ENCODE measurements around the gene MCF2L. TPM values are rescaled to one million over a fixed set of nuclear protein-coding genes. Genes with fewer than 3 reads are reported as not detected.

MCF2L gene
- total and polyA plus RNA-seq, 5 donors from 2014 or later = 0.34 to 22.2 (median 1.3) TPM

DNA sequence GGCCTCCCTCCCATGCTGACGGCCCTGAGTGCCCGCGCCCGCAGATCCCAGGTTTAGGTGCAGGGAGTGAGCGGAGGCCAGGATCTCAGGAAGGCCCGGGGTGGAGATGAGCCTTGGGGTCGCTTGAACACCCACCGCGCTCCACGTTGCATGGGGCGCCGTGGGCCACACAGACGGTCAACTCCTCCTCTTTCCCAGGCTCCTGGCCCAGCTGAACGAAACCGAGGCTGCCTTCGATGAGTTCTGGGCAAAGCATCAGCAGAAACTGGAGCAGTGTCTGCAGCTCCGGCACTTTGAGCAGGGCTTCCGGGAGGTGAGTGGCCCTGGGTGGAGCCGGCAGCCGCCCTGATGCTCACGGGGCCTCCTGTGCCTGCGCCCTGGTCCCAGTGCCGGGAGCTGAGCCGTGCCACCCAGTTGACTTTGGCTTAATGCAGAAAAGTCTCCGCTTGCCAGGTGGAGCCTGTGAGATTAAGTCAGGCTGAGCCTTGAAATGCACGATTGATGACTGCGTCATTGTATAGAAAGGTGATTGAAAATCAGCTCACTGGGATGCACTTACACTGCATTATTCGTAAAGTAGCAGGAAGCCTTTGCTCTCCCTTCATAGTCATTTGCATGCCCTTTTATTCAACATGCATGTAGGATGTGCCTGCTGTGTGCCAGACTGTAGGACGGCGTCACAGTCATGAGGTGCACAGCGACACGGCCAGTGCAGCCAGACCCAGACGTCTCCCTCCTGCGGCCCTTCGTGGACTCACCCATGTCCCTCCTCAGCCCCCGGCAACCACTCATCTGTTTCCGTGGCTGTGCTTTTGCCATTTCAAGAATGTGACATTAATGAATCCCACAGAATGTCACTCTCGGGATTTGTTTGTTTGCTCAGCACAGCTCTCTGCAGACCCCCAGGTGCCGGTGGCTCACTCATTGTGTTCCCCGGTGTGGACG is 101.1 kb downstream of the MCF2L start:
- Mint-ChIP-seq H3K4me3 (peak overlapping the region in 1 of 4 donors; percentile 21), H3K4me1 (peaks cover 0 to 5% (median 0%) of the 10 kb centered on the region in 4 donors), H3K9me3 (peaks cover 0 to 11% (median 1%) of the 10 kb centered on the region in 7 donors), H3K27me3 (no peaks in the 10 kb centered on the region), H3K27ac (no peak overlapping the region), H3K36me3 (peaks cover 33% of the 10 kb centered on the region)
- H3K27ac ChIP-seq (ENCODE audit: insufficient read depth, low read length, poor library complexity, severe bottlenecking) = no peak overlapping the region
- no peak for DNase-seq
- H3K9me3 ChIP-seq (ENCODE audit: control insufficient read depth in 2 of 2, low read length in 2 of 2) = no peaks in the 10 kb centered on the region
- H3K36me3 ChIP-seq (ENCODE audit: control insufficient read depth, insufficient read depth, low read length) = no peaks in the 10 kb centered on the region
- H3K4me3 ChIP-seq (ENCODE audit: low read depth, low read length) = no peak overlapping the region
- H3K27me3 ChIP-seq (ENCODE audit: control insufficient read depth, insufficient read depth, low read length) = no peaks in the 10 kb centered on the region
- H3K4me1 ChIP-seq (ENCODE audit: control insufficient read depth, insufficient read depth, low read length, poor library complexity, severe bottlenecking) = no peaks in the 10 kb centered on the region
- ATAC-seq (ENCODE audit: low read depth in 2 of 2) = no peak

DNA sequence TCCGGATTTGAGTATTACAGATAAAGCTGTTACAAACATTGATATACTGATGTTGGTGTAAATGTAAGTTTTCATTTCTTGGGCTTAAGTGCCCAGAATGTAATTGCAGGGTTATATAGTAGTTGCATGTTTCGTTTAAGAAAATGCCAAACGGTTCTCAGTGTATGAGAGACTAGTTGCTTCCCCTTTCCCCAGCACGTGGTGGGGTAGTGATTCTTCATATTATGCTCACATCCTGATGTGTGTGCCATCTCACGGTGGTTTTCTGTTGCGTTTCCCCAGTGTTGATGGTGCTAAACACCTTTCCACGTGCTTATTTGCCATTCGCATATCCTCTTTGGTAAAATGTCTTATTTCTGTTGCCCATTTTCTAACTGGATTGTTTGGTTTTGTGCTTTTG is 101.8 kb downstream of the MCF2L start:
- H3K27me3 Mint-ChIP-seq = no peaks in the 10 kb centered on the region
- H3K4me1 Mint-ChIP-seq = peaks cover 0 to 5% (median 0%) of the 10 kb centered on the region in 4 donors
- no peak overlapping the region for H3K4me3 ChIP-seq (ENCODE audit: low read depth, low read length)
- H3K36me3 Mint-ChIP-seq = peaks cover 33% of the 10 kb centered on the region
- peaks cover 0 to 11% (median 2%) of the 10 kb centered on the region in 7 donors for H3K9me3 Mint-ChIP-seq
- no peak overlapping the region for H3K27ac Mint-ChIP-seq
- DNase-seq (no peak), ATAC-seq (ENCODE audit: low read depth in 2 of 2) (no peak)
- H3K4me1 ChIP-seq (ENCODE audit: control insufficient read depth, insufficient read depth, low read length, poor library complexity, severe bottlenecking) = no peaks in the 10 kb centered on the region
- H3K9me3 ChIP-seq (ENCODE audit: control insufficient read depth in 2 of 2, low read length in 2 of 2) = no peaks in the 10 kb centered on the region
- H3K27me3 ChIP-seq (ENCODE audit: control insufficient read depth, insufficient read depth, low read length) = no peaks in the 10 kb centered on the region
- H3K36me3 ChIP-seq (ENCODE audit: control insufficient read depth, insufficient read depth, low read length) = no peaks in the 10 kb centered on the region
- no peak overlapping the region for H3K27ac ChIP-seq (ENCODE audit: insufficient read depth, low read length, poor library complexity, severe bottlenecking)
- H3K4me3 Mint-ChIP-seq = no peak overlapping the region

DNA sequence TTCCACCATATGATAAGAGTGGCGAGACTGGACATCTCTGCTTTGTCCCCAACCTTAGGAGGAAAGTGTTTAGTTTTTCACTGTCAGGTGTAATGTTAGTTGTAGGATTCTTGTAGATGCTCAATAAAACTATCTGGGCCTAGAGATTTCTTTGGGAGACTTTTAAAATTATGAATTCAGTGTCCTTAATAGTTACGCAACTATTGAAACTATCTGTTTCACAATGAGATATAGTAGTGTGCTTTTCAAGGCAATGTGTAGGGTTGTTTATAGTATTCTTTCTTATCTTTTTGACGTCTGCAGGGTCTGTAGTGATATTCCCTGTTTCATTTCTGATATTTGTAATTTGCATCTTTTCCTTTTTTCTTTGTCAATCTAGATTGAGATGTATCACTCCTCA is 103.4 kb downstream of the MCF2L start:
- H3K9me3 ChIP-seq (ENCODE audit: control insufficient read depth in 2 of 2, low read length in 2 of 2) = no peaks in the 10 kb centered on the region
- Mint-ChIP-seq H3K4me1 (peaks cover 0 to 5% (median 0%) of the 10 kb centered on the region in 4 donors), H3K36me3 (peaks cover 33% of the 10 kb centered on the region), H3K9me3 (peaks cover 0 to 11% (median 2%) of the 10 kb centered on the region in 7 donors), H3K4me3 (no peak overlapping the region), H3K27me3 (no peaks in the 10 kb centered on the region), H3K27ac (no peak overlapping the region)
- no peaks in the 10 kb centered on the region for H3K36me3 ChIP-seq (ENCODE audit: control insufficient read depth, insufficient read depth, low read length)
- no peak overlapping the region for H3K4me3 ChIP-seq (ENCODE audit: low read depth, low read length)
- no peaks in the 10 kb centered on the region for H3K27me3 ChIP-seq (ENCODE audit: control insufficient read depth, insufficient read depth, low read length)
- no peaks in the 10 kb centered on the region for H3K4me1 ChIP-seq (ENCODE audit: control insufficient read depth, insufficient read depth, low read length, poor library complexity, severe bottlenecking)
- no peak for ATAC-seq (ENCODE audit: low read depth in 2 of 2)
- H3K27ac ChIP-seq (ENCODE audit: insufficient read depth, low read length, poor library complexity, severe bottlenecking) = no peak overlapping the region
- no peak for DNase-seq

DNA sequence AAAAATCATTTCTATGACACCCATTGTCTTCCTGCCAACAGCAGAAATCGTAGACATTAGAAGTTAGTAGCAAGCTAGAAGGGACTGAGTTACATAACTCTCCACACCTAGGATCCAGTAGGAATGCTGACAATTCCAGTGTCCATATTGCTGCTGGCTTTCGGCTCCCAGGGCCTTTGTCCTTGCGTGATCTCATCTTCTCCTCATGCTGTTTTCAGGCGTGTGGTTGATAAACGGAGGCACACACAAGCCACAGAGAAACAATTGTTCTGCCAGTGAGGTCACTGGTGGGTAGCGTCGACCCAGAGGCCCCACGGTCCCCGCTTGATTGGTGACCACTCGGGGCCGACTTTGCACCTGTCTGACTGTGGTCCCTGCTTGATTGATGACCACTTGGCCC is 104.9 kb downstream of the MCF2L start:
- no peak overlapping the region for H3K4me3 Mint-ChIP-seq
- no peak for ATAC-seq (ENCODE audit: low read depth in 2 of 2)
- H3K27ac ChIP-seq (ENCODE audit: insufficient read depth, low read length, poor library complexity, severe bottlenecking) = no peak overlapping the region
- peaks cover 36% of the 10 kb centered on the region for H3K36me3 Mint-ChIP-seq
- DNase-seq = no peak
- H3K9me3 ChIP-seq (ENCODE audit: control insufficient read depth in 2 of 2, low read length in 2 of 2) = no peaks in the 10 kb centered on the region
- H3K4me1 Mint-ChIP-seq = peaks cover 0 to 5% (median 0%) of the 10 kb centered on the region in 4 donors
- H3K27ac Mint-ChIP-seq = no peak overlapping the region
- H3K4me1 ChIP-seq (ENCODE audit: control insufficient read depth, insufficient read depth, low read length, poor library complexity, severe bottlenecking) = no peaks in the 10 kb centered on the region
- no peaks in the 10 kb centered on the region for H3K27me3 ChIP-seq (ENCODE audit: control insufficient read depth, insufficient read depth, low read length)
- H3K36me3 ChIP-seq (ENCODE audit: control insufficient read depth, insufficient read depth, low read length) = no peaks in the 10 kb centered on the region
- no peak overlapping the region for H3K4me3 ChIP-seq (ENCODE audit: low read depth, low read length)
- H3K27me3 Mint-ChIP-seq = no peaks in the 10 kb centered on the region
- H3K9me3 Mint-ChIP-seq = peaks cover 0 to 11% (median 2%) of the 10 kb centered on the region in 7 donors

DNA sequence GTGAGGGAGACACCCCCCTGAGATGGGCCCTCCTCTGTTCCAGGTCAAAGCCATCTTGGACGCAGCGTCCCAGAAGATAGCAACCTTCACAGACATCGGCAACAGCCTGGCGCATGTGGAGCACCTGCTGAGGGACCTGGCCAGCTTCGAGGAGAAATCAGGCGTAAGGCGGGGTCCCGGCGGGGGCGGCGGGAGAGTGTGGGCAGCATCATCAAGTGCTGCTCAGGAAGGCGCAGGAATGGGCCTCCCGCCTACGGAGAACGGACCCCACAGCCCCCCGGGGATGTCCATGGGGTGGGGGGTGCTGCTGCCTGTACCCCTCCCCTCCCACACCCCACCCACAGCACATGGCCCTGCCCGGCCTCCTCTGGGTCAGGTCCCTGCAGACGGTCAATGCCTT is 105.4 kb downstream of the MCF2L start:
- Histone ChIP-seq H3K9me3 (ENCODE audit: control insufficient read depth in 2 of 2, low read length in 2 of 2) (no peaks in the 10 kb centered on the region), H3K27me3 (ENCODE audit: control insufficient read depth, insufficient read depth, low read length) (no peaks in the 10 kb centered on the region), H3K36me3 (ENCODE audit: control insufficient read depth, insufficient read depth, low read length) (no peaks in the 10 kb centered on the region), H3K27ac (ENCODE audit: insufficient read depth, low read length, poor library complexity, severe bottlenecking) (no peak overlapping the region), H3K4me3 (ENCODE audit: low read depth, low read length) (no peak overlapping the region), H3K4me1 (ENCODE audit: control insufficient read depth, insufficient read depth, low read length, poor library complexity, severe bottlenecking) (no peaks in the 10 kb centered on the region)
- Mint-ChIP-seq H3K4me3 (no peak overlapping the region), H3K36me3 (peaks cover 36% of the 10 kb centered on the region), H3K9me3 (peaks cover 0 to 11% (median 2%) of the 10 kb centered on the region in 7 donors), H3K4me1 (peaks cover 0 to 5% (median 0%) of the 10 kb centered on the region in 4 donors), H3K27ac (no peak overlapping the region), H3K27me3 (no peaks in the 10 kb centered on the region)
- DNase-seq (no peak), ATAC-seq (ENCODE audit: low read depth in 2 of 2) (no peak)

DNA sequence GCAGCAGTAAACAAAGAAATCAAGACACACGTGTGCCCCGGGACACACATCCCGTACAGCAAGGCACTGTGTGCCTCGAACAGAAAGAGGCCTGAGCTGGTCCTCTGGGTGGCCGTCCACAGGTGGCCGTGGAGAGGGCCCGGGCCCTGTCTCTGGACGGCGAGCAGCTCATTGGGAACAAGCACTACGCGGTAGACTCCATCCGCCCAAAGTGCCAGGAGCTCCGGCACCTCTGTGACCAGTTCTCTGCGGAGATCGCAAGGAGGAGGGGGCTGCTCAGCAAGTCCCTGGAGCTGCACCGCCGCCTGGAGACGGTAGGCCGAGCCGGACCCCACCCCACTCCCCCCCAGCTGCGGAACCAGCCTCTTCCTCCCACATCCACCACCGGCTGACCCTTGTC is 105.9 kb downstream of the MCF2L start:
- Histone ChIP-seq H3K27me3 (ENCODE audit: control insufficient read depth, insufficient read depth, low read length) (no peaks in the 10 kb centered on the region), H3K4me1 (ENCODE audit: control insufficient read depth, insufficient read depth, low read length, poor library complexity, severe bottlenecking) (no peaks in the 10 kb centered on the region), H3K27ac (ENCODE audit: insufficient read depth, low read length, poor library complexity, severe bottlenecking) (no peak overlapping the region), H3K36me3 (ENCODE audit: control insufficient read depth, insufficient read depth, low read length) (no peaks in the 10 kb centered on the region), H3K4me3 (ENCODE audit: low read depth, low read length) (no peak overlapping the region), H3K9me3 (ENCODE audit: control insufficient read depth in 2 of 2, low read length in 2 of 2) (no peaks in the 10 kb centered on the region)
- ATAC-seq (ENCODE audit: low read depth in 2 of 2) = no peak
- Mint-ChIP-seq H3K27ac (no peak overlapping the region), H3K4me3 (no peak overlapping the region), H3K36me3 (peaks cover 36% of the 10 kb centered on the region), H3K9me3 (peaks cover 0 to 11% (median 2%) of the 10 kb centered on the region in 7 donors), H3K27me3 (no peaks in the 10 kb centered on the region), H3K4me1 (peaks cover 0 to 5% (median 0%) of the 10 kb centered on the region in 4 donors)
- DNase-seq = no peak

DNA sequence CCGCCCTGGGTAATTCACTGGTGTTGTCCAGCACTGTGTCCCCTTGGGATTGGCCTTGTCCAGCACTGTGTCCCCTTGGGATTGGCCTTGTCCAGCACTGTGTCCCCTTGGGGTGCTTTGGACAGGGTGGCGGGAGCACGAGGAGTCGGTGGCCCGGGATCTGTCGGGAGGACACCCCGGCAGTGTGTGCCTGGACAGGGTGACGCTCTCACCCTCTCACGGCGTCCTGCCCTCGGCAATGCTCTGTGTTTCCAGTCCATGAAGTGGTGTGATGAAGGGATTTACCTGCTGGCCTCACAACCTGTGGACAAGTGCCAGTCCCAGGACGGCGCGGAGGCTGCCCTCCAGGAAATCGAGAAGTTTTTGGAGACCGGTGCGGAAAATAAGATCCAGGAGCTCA is 106.7 kb downstream of the MCF2L start:
- no peak for ATAC-seq (ENCODE audit: low read depth in 2 of 2)
- H3K9me3 Mint-ChIP-seq = peaks cover 0 to 11% (median 2%) of the 10 kb centered on the region in 7 donors
- Histone ChIP-seq H3K9me3 (ENCODE audit: control insufficient read depth in 2 of 2, low read length in 2 of 2) (no peaks in the 10 kb centered on the region), H3K27ac (ENCODE audit: insufficient read depth, low read length, poor library complexity, severe bottlenecking) (no peak overlapping the region), H3K4me3 (ENCODE audit: low read depth, low read length) (no peak overlapping the region), H3K4me1 (ENCODE audit: control insufficient read depth, insufficient read depth, low read length, poor library complexity, severe bottlenecking) (no peaks in the 10 kb centered on the region), H3K36me3 (ENCODE audit: control insufficient read depth, insufficient read depth, low read length) (no peaks in the 10 kb centered on the region), H3K27me3 (ENCODE audit: control insufficient read depth, insufficient read depth, low read length) (no peaks in the 10 kb centered on the region)
- H3K27me3 Mint-ChIP-seq = no peaks in the 10 kb centered on the region
- H3K4me3 Mint-ChIP-seq = no peak overlapping the region
- no peak overlapping the region for H3K27ac Mint-ChIP-seq
- H3K36me3 Mint-ChIP-seq = peaks cover 31% of the 10 kb centered on the region
- no peak for DNase-seq
- H3K4me1 Mint-ChIP-seq = peaks cover 0 to 5% (median 0%) of the 10 kb centered on the region in 4 donors
